Upper lobe of left lung (tissue), 6 donors: Measurements from ENCODE around the gene NAB1. TPM values are rescaled to one million over a fixed set of nuclear protein-coding genes. Genes with fewer than 3 reads are reported as not detected.

Source experiments
- ATAC-seq, 2 donors: fragments of 200-7000 bp; cut with Tn5 transposase; one replicate each; pipeline ENCODE4 v1.9.1; 2022; ENCODE audit warnings: mild to moderate bottlenecking in 2 of 2, moderate library complexity in 2 of 2; ENCODE audit not compliant: low FRiP score in 2 of 2
- DNase-seq, 2 donors: peaks; one replicate each; pipeline ENCODE4 v3.0.0-alpha.2; 2019 to 2020
- H3K27ac ChIP-seq, 4 donors: fragments of 200-600 bp; sonication (generic); one replicate each; pipeline ENCODE4 v1.5.1; 2016 to 2019
- H3K27me3 ChIP-seq, 4 donors: fragments of 200-600 bp; sonication (generic); one replicate each; pipeline ENCODE4 v1.5.1; 2017 to 2019
- H3K36me3 ChIP-seq, 4 donors: fragments of 200-600 bp; sonication (generic); one replicate each; pipeline ENCODE4 v1.5.1; 2016 to 2019
- H3K4me1 ChIP-seq, 4 donors: fragments of 200-600 bp; sonication (generic); one replicate each; pipeline ENCODE4 v1.5.1; 2018 to 2019
- H3K4me3 ChIP-seq, 4 donors: fragments of 200-600 bp; sonication (generic); one replicate each; pipeline ENCODE4 v1.5.1; 2017 to 2019; ENCODE audit warnings: mild to moderate bottlenecking in 2 of 4, moderate library complexity in 1 of 4
- H3K9me3 ChIP-seq, 4 donors: fragments of 200-600 bp; sonication (generic); one replicate each; pipeline ENCODE4 v1.5.1; 2018 to 2019
- EP300 ChIP-seq, 4 donors: sonication (generic); formaldehyde crosslinking; IDR thresholded peaks; one replicate each; pipeline ENCODE4 v1.5.1; 2017; ENCODE audit warnings: antibody characterized with exemption in 4 of 4, control low read depth in 2 of 4
- POLR2A ChIP-seq, 4 donors: fragments of 450-650 bp; IDR thresholded peaks; one replicate each; pipeline ENCODE4 v1.5.1; 2016 to 2017; ENCODE audit warnings: antibody characterized with exemption in 4 of 4, mild to moderate bottlenecking in 2 of 4
- POLR2AphosphoS5 ChIP-seq, 2 donors: sonication (generic); formaldehyde crosslinking; IDR thresholded peaks; one replicate each; pipeline ENCODE4 v1.5.1; 2017; ENCODE audit warnings: antibody characterized with exemption in 2 of 2
- WGBS, 2 donors: methylation state at CpG; one replicate each; pipeline ENCODE4 v1.1.5; 2017 to 2018; 5-methylcytosine and 5-hydroxymethylcytosine counted together
- total RNA-seq, 6 donors: library from RNA; depleted of rRNA in 4 of 6; stranded (reverse); fragments of >200 nt in 4 of 6; gene quantifications; one replicate each; pipeline versions ENCODE4 v1.1.0 to v1.2.1, GENCODE V29; 2016 to 2021
- TF ChIP-seq, protein P1 (sequence below), 6 experiments: fragments of 450-650 bp in 4 of 6; fragments of 200-600 bp in 2 of 6; sonication (generic) in 2 of 6; IDR thresholded peaks; one replicate each; pipeline ENCODE4 v1.5.1; 2016 to 2019; ENCODE audit warnings: antibody characterized with exemption in 6 of 6
- donor health status: DM: no; HTN: no; CAD: no; lungs with moderate emphysema.
- donor health status: DM: no; HTN: yes; CAD: no; lungs with severe emphysema.

Gene NAB1
- total RNA-seq, 6 donors from 2014 or later = 28.4 to 53.5 (median 36.6) TPM

DNA sequence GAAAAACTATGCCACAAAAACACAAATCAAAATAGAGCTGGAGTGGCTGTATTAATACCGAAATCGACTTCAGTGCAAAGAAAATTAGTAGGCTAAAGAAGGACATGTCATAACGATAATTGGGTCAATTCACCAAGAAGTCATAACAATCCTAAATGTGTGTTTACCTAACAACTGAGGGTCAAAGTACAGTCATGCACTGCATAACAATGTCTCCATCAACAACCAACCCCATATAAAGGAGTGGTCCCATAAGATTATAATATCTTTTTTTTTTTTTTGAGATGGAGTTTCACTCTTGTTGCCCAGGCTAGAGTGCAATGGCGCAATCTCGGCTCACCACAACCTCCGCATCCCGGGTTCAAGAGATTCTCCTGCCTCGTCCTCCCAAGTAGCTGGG, 87.5 kb downstream of the NAB1 start:
- 96 to 97% methylated on average over 8 of the region's 8 CpGs for WGBS, 2 donors
- Histone ChIP-seq H3K9me3 (no peaks in the 10 kb centered on the region), H3K36me3 (no peaks in the 10 kb centered on the region), H3K4me1 (no peaks in the 10 kb centered on the region), H3K4me3 (no peak overlapping the region), H3K27ac (no peak overlapping the region), H3K27me3 (no peaks in the 10 kb centered on the region)
- TF ChIP-seq EP300 (IDR thresholded peaks at IDR 0.05) = no peak
- TF ChIP-seq POLR2AphosphoS5 (IDR thresholded peaks at IDR 0.05) = no peak
- TF ChIP-seq, protein P1, sequence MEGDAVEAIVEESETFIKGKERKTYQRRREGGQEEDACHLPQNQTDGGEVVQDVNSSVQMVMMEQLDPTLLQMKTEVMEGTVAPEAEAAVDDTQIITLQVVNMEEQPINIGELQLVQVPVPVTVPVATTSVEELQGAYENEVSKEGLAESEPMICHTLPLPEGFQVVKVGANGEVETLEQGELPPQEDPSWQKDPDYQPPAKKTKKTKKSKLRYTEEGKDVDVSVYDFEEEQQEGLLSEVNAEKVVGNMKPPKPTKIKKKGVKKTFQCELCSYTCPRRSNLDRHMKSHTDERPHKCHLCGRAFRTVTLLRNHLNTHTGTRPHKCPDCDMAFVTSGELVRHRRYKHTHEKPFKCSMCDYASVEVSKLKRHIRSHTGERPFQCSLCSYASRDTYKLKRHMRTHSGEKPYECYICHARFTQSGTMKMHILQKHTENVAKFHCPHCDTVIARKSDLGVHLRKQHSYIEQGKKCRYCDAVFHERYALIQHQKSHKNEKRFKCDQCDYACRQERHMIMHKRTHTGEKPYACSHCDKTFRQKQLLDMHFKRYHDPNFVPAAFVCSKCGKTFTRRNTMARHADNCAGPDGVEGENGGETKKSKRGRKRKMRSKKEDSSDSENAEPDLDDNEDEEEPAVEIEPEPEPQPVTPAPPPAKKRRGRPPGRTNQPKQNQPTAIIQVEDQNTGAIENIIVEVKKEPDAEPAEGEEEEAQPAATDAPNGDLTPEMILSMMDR (IDR thresholded peaks at IDR 0.05) = no peak
- no peak for TF ChIP-seq POLR2A (IDR thresholded peaks at IDR 0.05)
- DNase-seq (no peak), ATAC-seq (no peak)

DNA sequence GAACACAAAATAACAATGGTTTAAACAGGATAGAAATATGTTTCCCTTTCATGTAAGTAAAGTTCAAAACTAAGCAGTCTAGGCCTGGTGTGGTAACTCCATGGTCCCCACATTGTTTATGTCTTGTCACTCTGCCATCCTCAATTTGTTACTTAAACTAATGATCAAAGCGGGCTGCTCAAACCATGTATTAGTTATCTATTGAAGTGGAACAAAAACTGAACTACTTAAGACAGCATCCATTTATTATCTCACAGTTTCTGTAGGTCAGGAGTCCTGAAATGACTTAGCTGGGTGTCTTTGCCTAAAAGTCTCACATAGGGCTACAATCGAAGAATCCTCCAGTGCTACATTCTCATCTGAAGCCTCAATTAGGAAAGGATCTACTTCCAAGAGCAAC, 91.6 kb downstream of the NAB1 start:
- no peaks in the 10 kb centered on the region for H3K36me3 ChIP-seq
- no peaks in the 10 kb centered on the region for H3K4me1 ChIP-seq
- ATAC-seq (no peak), DNase-seq (no peak)
- no peak overlapping the region for H3K4me3 ChIP-seq
- H3K27ac ChIP-seq = no peak overlapping the region
- no peaks in the 10 kb centered on the region for H3K27me3 ChIP-seq
- 82 to 100% methylated on average over 2 of the region's 2 CpGs for WGBS, 2 donors
- no peaks in the 10 kb centered on the region for H3K9me3 ChIP-seq
- TF ChIP-seq, protein P1 (IDR thresholded peaks at IDR 0.05) = no peak
- TF ChIP-seq EP300 (IDR thresholded peaks at IDR 0.05) = no peak
- TF ChIP-seq POLR2A (IDR thresholded peaks at IDR 0.05) = no peak
- no peak for TF ChIP-seq POLR2AphosphoS5 (IDR thresholded peaks at IDR 0.05)

Other genes starting within 250 kb of the NAB1 start
- gene MFSD6, start 240.7 kb upstream of the NAB1 start, total RNA-seq = 100 to 1,000 TPM in 2 of 6 donors, 10 to 100 TPM in 4; 46.9 to 136 (median 80.4) TPM
- 1 to 10 TPM; 2.6 to 7.4 (median 4.3) TPM for gene NEMP2, start 114.4 kb upstream of the NAB1 start, total RNA-seq
- gene GLS, start 231.7 kb downstream of the NAB1 start, total RNA-seq = 100 to 1,000 TPM; 126 to 401 (median 189) TPM